ENCODE results near the gene ZNF787. TPM values are rescaled to one million over a fixed set of nuclear protein-coding genes. Genes with fewer than 3 reads are reported as not detected.

ZNF787 gene
- total and polyA plus RNA-seq, 9 donors, result 22.0 to 34.4 (median 24.7) TPM

GRCh38 chr19:56146904-56147303, 25.8 kb upstream of the ZNF787 start:
- Histone ChIP-seq H3K9me3 (replicated peaks; ENCODE audit: control insufficient read depth, low read depth, low read length) (no peaks in the 10 kb centered on the region), H3K4me1 (ENCODE audit: control insufficient read depth, insufficient read depth, low read length) (peaks cover 28% of the 10 kb centered on the region), H3K4me3 (ENCODE audit: low read length) (no peak overlapping the region), H3K36me3 (ENCODE audit: control insufficient read depth, insufficient read depth, low read length) (peaks cover 25% of the 10 kb centered on the region), H3K27ac (ENCODE audit: low read length) (peak overlapping the region; percentile 47), H3K27me3 (ENCODE audit: control insufficient read depth, insufficient read depth, low read length) (no peaks in the 10 kb centered on the region)
- WGBS (ENCODE audit: insufficient coverage), result 88% methylated on average over 31 of the region's 31 CpGs
- DNase-seq, result no peak

DNA sequence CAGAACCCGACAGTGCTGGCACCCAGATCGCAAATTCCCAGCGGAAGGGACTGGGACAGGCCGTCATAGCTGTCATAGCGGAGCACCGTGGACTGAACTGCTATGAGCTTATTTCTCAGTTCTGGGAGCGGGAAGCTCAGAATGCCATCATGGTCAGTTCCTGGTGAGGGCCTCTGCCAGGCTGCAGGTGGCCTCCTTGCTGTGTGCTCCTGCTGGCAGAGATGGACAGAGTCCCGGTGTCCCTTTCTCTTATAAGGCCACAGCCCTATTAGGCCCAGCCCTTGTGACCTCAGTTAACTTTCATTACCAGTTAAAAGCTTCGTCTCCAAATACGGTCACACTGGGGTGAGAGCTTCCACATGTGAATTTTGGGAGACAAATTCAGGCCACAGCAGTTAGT, 24.6 kb upstream of the ZNF787 start:
- 92% methylated on average over 8 of the region's 10 CpGs for WGBS (ENCODE audit: insufficient coverage)
- Histone ChIP-seq H3K4me3 (ENCODE audit: low read length) (no peak overlapping the region), H3K4me1 (ENCODE audit: control insufficient read depth, insufficient read depth, low read length) (peaks cover 32% of the 10 kb centered on the region)

GRCh38 chr19:56144831-56145230, 23.7 kb upstream of the ZNF787 start:
- no peaks in the 10 kb centered on the region for H3K27me3 ChIP-seq (ENCODE audit: control insufficient read depth, insufficient read depth, low read length)
- H3K36me3 ChIP-seq (ENCODE audit: control insufficient read depth, insufficient read depth, low read length), result peaks cover 23% of the 10 kb centered on the region
- H3K4me3 ChIP-seq (ENCODE audit: low read length), result no peak overlapping the region
- H3K9me3 ChIP-seq (replicated peaks; ENCODE audit: control insufficient read depth, low read depth, low read length), result no peaks in the 10 kb centered on the region
- DNase-seq, result no peak
- no peak overlapping the region for H3K27ac ChIP-seq (ENCODE audit: low read length)
- peaks cover 39% of the 10 kb centered on the region for H3K4me1 ChIP-seq (ENCODE audit: control insufficient read depth, insufficient read depth, low read length)
- WGBS (ENCODE audit: insufficient coverage), result 94% methylated on average over 8 of the region's 12 CpGs

More for the DNA sequence above, 24.6 kb upstream of the ZNF787 start:
- Histone ChIP-seq H3K27ac (ENCODE audit: low read length) (no peak overlapping the region), H3K36me3 (ENCODE audit: control insufficient read depth, insufficient read depth, low read length) (peaks cover 25% of the 10 kb centered on the region), H3K27me3 (ENCODE audit: control insufficient read depth, insufficient read depth, low read length) (no peaks in the 10 kb centered on the region), H3K9me3 (replicated peaks; ENCODE audit: control insufficient read depth, low read depth, low read length) (no peaks in the 10 kb centered on the region)
- DNase-seq, result no peak

DNA sequence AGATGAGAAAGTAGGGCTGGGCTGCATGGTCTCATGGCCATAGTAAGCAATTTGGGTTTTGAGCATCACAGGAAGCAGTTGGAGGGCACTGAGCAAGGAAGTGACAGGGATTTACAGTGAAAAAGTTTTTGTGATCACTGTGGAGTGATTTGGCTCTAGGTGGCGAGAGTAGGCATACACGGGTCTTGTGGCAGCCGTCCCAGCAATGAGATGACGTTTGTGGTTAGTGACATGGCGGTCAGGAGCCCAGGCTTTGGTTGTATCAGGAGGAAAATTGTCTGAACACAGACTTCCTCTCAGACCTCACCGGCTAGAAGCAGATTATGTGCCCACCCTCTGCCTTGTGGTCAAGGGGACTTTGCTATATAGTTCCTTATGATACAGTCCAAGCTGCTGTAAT, 23.3 kb upstream of the ZNF787 start:
- WGBS (ENCODE audit: insufficient coverage), result 52% methylated on average over 2 of the region's 6 CpGs
- no peak for DNase-seq
- no peak overlapping the region for H3K27ac ChIP-seq (ENCODE audit: low read length)
- peaks cover 40% of the 10 kb centered on the region for H3K4me1 ChIP-seq (ENCODE audit: control insufficient read depth, insufficient read depth, low read length)
- peaks cover 19% of the 10 kb centered on the region for H3K36me3 ChIP-seq (ENCODE audit: control insufficient read depth, insufficient read depth, low read length)
- H3K27me3 ChIP-seq (ENCODE audit: control insufficient read depth, insufficient read depth, low read length), result no peaks in the 10 kb centered on the region
- H3K4me3 ChIP-seq (ENCODE audit: low read length), result no peak overlapping the region
- no peaks in the 10 kb centered on the region for H3K9me3 ChIP-seq (replicated peaks; ENCODE audit: control insufficient read depth, low read depth, low read length)

DNA sequence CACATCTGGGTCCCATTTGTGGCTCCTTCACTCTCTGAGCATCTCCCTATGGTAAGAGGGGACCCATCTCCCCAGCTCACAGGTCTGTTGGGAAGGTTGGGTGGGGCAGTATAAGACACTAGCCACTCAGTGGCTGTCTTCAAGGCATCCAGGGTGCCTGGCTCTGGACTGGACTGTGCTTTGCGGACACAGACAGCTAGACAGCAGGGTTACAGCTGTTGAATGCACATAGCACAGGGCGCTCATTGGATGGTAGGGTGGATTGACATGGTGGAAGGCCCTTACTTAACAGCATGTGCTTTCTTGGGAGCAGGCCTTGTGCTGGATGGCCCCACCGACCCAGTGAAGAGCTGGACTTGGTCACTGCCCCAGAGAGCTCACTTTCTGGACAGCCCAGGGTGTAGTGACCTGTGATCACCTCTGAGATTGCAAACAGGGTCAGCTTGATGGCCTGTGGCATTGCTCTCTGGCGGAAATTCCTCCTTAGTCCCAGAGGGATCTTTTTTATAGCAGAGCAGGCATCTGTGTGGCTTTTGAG, 21.9 kb upstream of the ZNF787 start:
- Histone ChIP-seq H3K4me1 (ENCODE audit: control insufficient read depth, insufficient read depth, low read length) (peaks cover 40% of the 10 kb centered on the region), H3K9me3 (replicated peaks; ENCODE audit: control insufficient read depth, low read depth, low read length) (no peaks in the 10 kb centered on the region), H3K36me3 (ENCODE audit: control insufficient read depth, insufficient read depth, low read length) (peaks cover 10% of the 10 kb centered on the region), H3K27me3 (ENCODE audit: control insufficient read depth, insufficient read depth, low read length) (no peaks in the 10 kb centered on the region), H3K4me3 (ENCODE audit: low read length) (no peak overlapping the region), H3K27ac (ENCODE audit: low read length) (no peak overlapping the region)
- 72% methylated on average over 2 of the region's 4 CpGs for WGBS (ENCODE audit: insufficient coverage)
- no peak for DNase-seq

- DNase-seq, result no peak
- H3K9me3 ChIP-seq (replicated peaks; ENCODE audit: control insufficient read depth, low read depth, low read length), result no peaks in the 10 kb centered on the region
- H3K27ac ChIP-seq (ENCODE audit: low read length), result peak overlapping the region; percentile 95
- WGBS (ENCODE audit: insufficient coverage), result 55% methylated on average over 17 of the region's 17 CpGs
- peaks cover 35% of the 10 kb centered on the region for H3K4me1 ChIP-seq (ENCODE audit: control insufficient read depth, insufficient read depth, low read length)
- H3K27me3 ChIP-seq (ENCODE audit: control insufficient read depth, insufficient read depth, low read length), result no peaks in the 10 kb centered on the region
- peaks cover 3% of the 10 kb centered on the region for H3K36me3 ChIP-seq (ENCODE audit: control insufficient read depth, insufficient read depth, low read length)
- peak overlapping the region; percentile 79 for H3K4me3 ChIP-seq (ENCODE audit: low read length)
Observed at GRCh38 chr19:56142087-56142787, 21.1 kb upstream of the ZNF787 start.

DNA sequence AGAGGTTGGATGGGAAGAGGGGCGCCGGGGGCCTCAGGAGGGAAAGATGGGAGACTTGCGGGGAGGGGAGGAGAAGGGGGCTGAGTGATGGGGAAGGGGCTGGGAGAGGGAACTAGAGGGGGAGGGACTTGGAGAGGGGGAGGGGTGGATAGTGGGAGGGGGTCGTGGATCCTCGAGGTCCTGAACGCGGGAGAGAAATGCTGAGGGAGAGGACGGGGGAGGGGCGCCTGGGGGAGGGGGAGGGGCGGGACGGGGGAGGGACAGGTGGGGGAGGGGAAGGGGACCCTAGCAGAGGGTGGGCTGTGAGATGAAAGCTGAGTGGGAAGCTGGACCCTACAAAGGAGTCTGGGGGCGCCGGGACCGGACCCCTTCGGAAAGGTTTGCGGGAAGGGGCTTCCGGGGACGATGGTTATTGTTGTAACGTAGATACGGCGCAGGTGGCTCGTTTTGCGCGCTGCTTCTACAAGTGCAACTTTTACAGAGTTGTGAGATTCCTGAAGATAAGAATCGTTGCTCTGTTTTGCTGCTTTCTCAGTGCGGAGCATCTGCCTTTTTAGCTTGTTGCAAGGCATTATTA, 20.4 kb upstream of the ZNF787 start:
- Histone ChIP-seq H3K36me3 (ENCODE audit: control insufficient read depth, insufficient read depth, low read length) (no peaks in the 10 kb centered on the region), H3K27me3 (ENCODE audit: control insufficient read depth, insufficient read depth, low read length) (no peaks in the 10 kb centered on the region), H3K9me3 (replicated peaks; ENCODE audit: control insufficient read depth, low read depth, low read length) (no peaks in the 10 kb centered on the region), H3K4me1 (ENCODE audit: control insufficient read depth, insufficient read depth, low read length) (peaks cover 29% of the 10 kb centered on the region), H3K4me3 (ENCODE audit: low read length) (peak overlapping the region; percentile 79), H3K27ac (ENCODE audit: low read length) (peak overlapping the region; percentile 95)
- peak; percentile 39 for DNase-seq
- WGBS (ENCODE audit: insufficient coverage), result 0% methylated on average over 10 of the region's 26 CpGs

DNA sequence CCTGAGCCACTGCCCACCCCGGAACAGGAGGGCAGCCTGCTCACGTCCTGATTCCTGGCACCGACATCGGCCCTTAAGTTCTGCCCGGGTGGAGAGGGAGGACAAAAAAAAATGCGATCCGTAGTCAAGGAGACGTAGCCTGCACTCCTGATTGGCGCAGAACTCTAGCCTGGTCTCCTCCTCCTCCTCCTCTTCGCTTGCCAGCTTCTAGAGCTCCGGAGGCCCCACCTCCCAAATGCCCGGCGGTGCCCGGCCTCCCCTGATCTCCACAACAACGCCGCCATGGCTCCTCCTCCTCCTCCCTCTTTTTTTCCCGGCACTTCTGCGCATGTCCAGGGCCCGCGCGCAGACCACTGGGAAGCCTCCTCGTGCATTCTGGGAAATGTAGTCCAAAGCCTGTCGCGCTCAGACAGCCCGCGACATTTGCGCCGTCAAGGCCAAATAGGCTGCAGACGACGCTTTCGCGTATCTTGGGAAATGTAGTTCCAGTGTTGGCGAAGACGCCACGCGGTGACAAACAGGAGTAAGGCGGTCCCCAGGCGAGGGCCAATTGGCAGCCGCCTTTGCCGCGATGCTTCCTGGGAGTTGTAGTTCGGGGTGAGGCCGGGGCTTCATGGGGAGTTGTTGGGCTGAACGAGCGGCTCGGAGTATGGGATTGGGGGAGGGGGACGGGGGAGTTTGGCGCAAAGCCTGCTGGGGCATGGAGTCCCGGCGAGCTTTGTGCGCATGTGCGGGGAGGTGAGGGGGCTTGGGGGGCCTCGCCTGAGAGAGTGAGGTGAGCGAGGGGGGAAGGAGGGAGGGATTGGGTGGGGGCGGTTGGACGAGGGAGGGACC, 19.7 kb upstream of the ZNF787 start, which contains the start of gene ZNF444:
Gene ZNF444, plus strand, starts transcription at position 705 of the 834 bp plus-strand sequence. CDS start 5,625 bp downstream, outside the sequence.
- Histone ChIP-seq H3K36me3 (ENCODE audit: control insufficient read depth, insufficient read depth, low read length) (no peaks in the 10 kb centered on the region), H3K9me3 (replicated peaks; ENCODE audit: control insufficient read depth, low read depth, low read length) (no peaks in the 10 kb centered on the region), H3K27ac (ENCODE audit: low read length) (peak within 1 kb of the TSS; percentile 95), H3K27me3 (ENCODE audit: control insufficient read depth, insufficient read depth, low read length) (no peaks in the 10 kb centered on the region), H3K4me1 (ENCODE audit: control insufficient read depth, insufficient read depth, low read length) (peaks cover 23% of the 10 kb centered on the region), H3K4me3 (ENCODE audit: low read length) (peak within 1 kb of the TSS; percentile 79)
- peak; percentile 99 for DNase-seq
- under 1% methylated on average over 52 of the region's 56 CpGs for WGBS (ENCODE audit: insufficient coverage)

DNA sequence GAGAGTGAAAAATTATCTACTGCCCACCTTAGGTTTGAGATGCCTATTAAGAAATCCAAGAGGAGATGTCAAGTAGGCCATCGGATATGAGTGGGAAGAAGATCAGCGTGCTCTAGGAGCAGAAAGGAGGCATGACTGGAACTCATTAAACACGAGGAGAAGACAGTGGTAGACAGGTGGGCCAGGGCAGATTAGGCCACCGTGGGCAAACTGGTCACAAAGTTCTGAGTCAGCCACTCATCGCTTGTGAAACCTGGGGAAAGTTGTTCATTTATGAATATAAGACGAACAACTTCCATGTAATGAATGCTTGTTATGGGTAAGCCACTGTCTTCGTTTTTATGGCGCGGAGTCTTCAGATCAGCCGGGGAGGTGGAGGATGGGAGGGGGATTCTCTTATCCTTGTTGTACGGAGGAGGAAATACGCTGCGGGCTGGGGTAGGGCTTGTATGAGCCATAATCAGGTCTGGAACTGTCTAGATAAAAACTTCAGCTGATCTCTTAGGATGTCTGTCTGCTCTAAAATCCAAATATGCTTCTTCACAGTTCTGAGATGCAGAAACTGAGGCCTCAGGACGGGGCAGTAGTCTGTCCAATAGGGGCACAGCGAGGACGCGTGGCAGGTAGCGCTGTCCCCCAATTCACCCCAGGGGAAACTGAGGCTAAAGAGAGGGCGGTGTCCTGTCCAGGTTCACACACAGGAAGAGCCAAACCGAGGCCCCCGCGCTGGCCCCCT, 18.9 kb upstream of the ZNF787 start:
- Histone ChIP-seq H3K27ac (ENCODE audit: low read length) (peak overlapping the region; percentile 95), H3K27me3 (ENCODE audit: control insufficient read depth, insufficient read depth, low read length) (no peaks in the 10 kb centered on the region), H3K4me1 (ENCODE audit: control insufficient read depth, insufficient read depth, low read length) (peaks cover 23% of the 10 kb centered on the region), H3K36me3 (ENCODE audit: control insufficient read depth, insufficient read depth, low read length) (no peaks in the 10 kb centered on the region), H3K4me3 (ENCODE audit: low read length) (peak overlapping the region; percentile 79), H3K9me3 (replicated peaks; ENCODE audit: control insufficient read depth, low read depth, low read length) (no peaks in the 10 kb centered on the region)
- peak; percentile 22 for DNase-seq
- 26% methylated on average over 17 of the region's 22 CpGs for WGBS (ENCODE audit: insufficient coverage)
